Measurements from ENCODE around the gene PRODH.
"Not testable (repeated sequence)": the region's sequence is repeated elsewhere in the genome, so short reads cannot be mapped to it uniquely, and the experiment has no call there.

GRCh38 chr22:18953128-18953527 is 17.0 kb upstream of the PRODH start:
- not testable (repeated sequence) for TF ChIP-seq CTCF (conservative IDR thresholded peaks at IDR 0.05; ENCODE audit: low read depth in 2 of 2); EZH2phosphoT487 (IDR thresholded peaks at IDR 0.05; ENCODE audit: unreplicated experiment); EZH2 (IDR thresholded peaks at IDR 0.05; ENCODE audit: low read depth, unreplicated experiment); POLR2AphosphoS5 (IDR thresholded peaks at IDR 0.05; ENCODE audit: low read depth); CREB1 (CRISPR knock-in tag; IDR thresholded peaks at IDR 0.05; ENCODE audit: low read depth); STAT1 (IDR thresholded peaks at IDR 0.05; ENCODE audit: unreplicated experiment); JUNB (IDR thresholded peaks at IDR 0.05; ENCODE audit: unreplicated experiment)

Measured in GM23338 (cell line).